C4-2B (cell line): ENCODE results near the gene SNX22.

Experiments used
- CTCF ChIP-seq: fragments of 450-650 bp; conservative IDR thresholded peaks from 2 replicates; pipeline ENCODE4 v1.5.1; 2017; ENCODE audit warnings: mild to moderate bottlenecking
- ZFX ChIP-seq: fragments of 450-650 bp; IDR thresholded peaks from 2 replicates; pipeline ENCODE4 v1.6.1; 2017

- TF ChIP-seq CTCF (no peak), ZFX (no peak)
Measured at GRCh38 chr15:64158363-64159134, 7.0 kb downstream of the SNX22 start.
